Inferior parietal cortex (tissue), 1 donor: ENCODE measurements around the gene SDC3.

Experiments
- DNase-seq: peaks from one replicate; pipeline ENCODE4 v3.0.0-alpha.2; 2016; ENCODE audit errors: extremely low spot score

SDC3 gene

DNA sequence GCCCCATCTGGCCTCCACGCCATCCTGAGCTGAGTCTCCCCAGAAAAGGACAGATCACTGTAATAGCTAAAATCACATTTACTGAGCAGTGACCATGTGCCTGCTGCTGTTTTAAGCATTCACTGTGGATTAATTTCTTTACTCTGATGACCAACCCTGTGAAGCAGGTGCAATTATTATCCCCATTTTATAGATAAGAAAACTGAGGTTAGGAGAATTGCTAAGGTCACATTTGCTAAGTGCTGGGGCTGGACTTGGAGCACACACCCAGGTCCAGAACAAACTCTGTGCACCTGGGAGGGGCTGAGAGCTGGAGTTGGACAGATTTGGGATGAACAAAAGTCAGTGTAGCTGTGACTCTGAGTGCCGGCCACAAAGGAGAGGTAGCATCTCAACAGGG, 58.0 kb downstream of the SDC3 start:
- DNase-seq: no peak

DNA sequence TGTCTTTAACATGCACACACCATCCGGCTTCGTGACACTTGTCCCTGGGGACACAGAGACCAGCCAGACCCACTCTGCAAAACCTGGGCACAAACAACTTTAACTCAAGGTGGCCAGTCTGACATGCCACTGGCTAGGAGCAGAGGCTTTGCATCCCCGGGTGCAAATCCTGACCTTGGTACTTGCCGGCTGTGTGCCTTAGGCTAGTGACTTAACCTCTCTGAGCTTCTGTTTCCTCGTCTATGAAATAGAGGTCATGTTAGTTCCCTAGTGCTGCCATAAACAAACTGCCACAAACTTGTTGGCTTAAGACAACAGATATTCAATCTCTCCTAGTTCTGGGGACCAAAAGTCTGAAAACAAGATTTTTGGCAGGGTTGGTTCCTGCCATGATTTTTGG, 60.4 kb downstream of the SDC3 start:
- DNase-seq: no peak

DNA sequence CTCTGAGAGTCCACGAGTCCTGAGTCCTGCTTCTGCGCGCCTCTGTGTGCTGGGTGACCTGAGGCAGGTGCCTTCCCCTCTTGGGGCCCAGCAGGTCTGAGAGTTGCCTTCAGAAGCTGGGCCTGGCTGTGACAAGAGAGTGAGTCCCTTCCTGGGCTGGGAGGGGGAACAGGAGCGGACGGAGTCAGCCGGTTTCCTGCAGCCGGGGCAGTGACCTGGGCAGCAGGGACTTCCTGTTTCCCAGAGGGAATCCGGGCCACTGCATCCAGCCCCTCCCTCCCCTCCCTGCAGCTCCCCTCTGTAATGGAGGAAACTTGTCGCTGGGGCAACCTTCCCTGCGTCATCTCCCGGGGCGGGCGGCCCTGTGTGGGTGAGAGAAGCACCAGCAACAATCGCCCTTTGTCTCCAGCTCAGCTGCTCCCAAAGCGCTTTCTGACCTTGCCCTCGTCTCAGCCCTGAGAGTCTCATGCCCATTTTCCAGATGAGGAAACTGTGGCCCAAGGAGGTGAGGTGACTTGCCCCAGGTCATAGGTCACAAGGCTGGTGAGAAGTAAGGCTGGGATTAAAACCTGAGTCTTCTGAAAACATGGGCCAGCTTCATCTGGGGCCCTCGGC, 61.1 kb downstream of the SDC3 start:
- no peak for DNase-seq

DNA sequence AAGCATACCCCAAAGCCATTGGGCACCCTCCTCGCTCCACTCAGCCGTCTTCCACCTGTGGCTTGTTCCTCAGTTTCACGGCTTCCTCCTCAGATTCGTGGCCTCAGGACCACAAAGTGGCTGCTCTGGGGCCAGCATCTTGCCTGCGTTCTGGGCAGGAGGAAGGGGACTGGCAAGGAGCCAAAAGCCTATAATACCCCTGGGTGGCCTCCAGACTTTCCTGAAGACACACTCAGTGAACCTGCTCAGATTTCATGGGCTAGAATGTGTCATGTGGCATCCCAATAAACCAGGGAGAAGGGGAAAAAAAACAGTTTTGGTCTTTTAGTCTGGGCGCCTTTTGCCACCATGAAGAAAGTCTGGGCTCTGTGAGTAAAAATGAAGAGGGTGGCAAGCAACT, 62.0 kb downstream of the SDC3 start:
- DNase-seq: no peak

DNA sequence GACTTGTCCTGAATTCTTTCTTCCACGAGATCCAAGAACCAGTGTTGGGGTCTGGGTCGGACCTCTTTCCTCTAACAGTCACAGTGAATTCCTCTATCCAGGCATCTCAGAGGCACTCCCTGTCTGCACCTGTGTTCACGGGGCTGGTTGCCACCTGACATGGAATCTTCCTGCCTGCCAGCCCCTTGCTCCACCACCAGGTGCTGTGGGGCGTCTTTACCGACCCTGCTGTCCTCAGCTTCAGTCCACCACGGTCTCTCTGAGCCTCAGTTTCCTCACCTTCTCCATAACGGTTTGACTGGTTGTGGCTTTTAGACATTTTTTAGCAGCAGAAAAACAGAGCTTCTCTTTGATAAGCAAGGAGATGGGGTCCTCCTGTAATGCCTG, 62.7 kb downstream of the SDC3 start:
- no peak for DNase-seq

DNA sequence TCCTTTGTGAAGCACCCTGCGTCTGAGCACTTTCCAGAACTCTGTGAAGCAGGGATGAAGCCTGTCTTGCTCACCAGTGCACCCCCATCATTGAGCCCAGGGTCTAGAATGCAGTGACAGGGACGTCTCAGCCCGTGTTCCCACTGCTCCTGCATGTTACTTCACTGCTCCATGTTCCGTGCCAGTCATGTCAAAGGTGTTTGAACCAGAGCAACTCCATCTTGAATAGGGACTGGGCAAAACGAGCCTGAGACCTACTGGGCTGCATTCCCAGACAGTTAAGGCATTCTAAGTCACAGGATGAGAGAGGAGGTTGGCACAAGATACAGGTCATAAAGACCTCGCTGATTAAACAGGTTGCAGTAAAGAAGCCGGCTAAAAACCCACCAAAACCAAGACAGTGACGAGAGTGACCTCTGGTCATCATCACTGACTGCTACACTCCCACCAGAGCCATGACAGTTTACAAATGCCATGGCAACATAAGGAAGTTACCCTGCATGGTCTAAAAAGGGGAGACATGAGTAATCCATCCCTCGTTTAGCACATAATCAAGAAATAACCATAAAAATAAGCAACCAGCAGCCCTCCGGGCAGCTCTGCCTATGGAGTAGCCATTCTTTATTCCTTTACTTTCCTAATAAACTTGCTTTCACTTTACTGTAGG, 63.2 kb downstream of the SDC3 start:
- DNase-seq: no peak

DNA sequence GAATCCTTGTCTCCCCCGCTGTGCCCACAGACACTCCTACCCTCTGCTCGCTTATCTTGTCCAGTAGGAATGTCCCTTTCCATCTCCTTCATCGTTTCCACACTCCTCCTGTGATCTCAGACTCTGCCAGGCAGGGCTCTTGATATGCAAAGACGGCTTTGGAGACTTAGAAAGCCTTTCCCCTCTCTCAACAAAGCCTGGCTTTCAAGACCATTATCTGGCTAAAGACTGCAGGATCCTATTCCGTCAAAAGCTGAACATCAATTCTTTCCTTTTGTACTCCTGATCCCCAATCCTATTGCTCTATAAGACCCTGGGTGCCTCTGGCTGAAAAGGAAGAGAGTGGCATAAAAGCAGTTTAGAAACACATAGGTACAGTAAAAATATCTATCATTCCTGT, 63.9 kb downstream of the SDC3 start:
- no peak for DNase-seq

DNA sequence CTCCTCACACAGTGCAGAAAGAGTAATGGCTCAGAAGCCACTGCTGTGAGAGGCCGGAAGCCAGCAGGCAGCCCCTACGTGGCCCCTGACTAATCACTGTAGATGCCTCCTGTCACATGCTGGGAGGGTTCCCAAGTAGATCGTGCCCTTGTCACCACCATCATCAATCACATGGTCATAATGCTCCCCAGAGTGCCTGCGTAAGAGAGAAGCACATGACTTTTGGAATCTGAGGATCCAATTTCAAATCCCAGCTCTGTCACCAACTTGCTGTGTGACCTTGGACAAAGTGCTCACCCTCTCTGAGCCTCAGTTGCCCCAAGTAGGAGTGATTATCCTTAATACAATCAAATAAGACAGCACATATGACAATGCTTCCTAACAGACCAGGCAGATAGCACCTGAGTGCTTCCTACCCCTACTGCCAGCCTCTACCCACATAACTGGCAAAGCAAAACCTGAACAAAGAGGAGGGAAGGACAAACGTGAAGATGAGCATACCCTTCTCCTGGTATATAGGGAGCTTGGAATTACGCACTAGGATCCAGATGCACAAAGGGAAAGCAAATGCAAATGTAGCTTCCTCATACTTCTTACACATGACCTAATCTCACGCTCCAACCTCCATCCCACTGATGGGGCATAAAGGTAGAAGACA, 65.7 kb downstream of the SDC3 start:
- DNase-seq: no peak

DNA sequence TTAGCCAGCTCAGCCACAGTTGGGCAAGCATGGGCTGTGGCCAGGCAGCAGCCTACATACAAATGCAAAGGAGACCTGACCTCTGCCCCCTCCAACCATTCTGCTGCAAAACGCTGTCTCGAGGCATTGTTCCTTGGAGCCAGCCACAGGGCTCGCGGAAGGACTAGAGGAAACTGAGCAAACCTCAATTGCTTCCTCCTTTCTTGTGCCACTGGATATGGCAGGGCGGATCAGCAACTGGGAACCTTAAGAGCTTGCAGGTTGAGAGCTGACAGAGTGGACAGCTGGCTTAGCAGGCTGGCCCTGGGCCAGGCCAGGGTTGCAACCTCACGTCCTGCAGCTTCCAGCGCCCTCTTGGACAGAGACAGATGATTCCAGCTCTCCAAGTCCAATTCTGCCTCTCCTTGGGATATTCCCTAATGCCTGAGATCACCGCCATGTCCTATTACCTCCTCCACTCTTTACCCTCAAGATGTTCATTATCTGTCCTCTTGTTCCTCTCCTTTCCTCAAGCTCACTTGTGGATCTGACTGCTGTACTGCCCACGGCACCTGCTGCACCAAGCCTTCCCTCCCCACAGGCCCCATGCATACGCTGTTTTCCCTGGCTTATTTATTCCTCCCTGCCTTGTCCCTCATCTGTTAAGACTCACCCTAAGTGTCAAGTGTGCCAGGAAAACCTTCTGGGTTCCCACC, 67.5 kb downstream of the SDC3 start:
- DNase-seq: no peak

DNA sequence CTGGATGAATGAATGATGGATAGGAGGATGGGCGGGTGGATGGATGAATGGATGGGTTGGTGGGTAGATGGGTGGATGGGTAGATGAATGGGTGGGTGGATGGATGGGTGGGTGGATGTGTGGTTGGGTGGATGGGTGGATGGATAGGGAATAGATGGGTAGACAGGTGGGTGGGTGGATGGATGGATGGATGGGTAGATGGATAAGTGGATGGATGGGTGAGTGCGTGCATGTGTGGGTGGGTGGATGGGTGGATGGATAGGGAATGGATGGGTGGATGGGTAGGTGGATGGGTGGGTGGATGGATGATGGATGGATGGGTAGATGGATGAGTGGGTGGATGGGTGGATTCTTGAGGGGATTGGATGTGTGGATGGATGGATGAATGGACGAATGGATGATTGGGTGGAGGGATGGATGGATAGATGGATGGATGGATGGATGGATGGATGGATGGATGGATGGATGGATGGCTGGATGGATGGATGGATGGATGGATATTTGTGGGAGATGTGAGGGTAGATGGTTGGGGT, 68.7 kb downstream of the SDC3 start:
- DNase-seq: no peak

DNA sequence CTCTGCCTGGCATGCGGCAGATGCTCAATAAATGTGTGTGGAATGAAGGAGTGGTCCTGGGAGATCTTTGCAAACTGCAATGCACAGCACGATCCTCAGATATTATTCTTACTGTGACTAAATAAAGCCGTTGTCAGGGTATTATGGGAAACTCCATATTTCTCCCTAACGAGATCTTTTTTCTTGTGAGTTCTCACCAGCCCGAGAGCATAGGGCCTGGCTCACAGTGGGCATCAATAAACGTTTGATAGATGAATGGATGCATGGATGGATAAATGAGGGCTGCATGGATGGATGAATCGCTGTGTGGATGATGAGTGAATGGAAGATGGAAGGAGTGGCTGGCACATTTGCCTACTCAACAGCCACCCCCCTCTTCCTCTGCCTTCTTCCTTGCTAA, 69.6 kb downstream of the SDC3 start:
- DNase-seq: no peak

DNA sequence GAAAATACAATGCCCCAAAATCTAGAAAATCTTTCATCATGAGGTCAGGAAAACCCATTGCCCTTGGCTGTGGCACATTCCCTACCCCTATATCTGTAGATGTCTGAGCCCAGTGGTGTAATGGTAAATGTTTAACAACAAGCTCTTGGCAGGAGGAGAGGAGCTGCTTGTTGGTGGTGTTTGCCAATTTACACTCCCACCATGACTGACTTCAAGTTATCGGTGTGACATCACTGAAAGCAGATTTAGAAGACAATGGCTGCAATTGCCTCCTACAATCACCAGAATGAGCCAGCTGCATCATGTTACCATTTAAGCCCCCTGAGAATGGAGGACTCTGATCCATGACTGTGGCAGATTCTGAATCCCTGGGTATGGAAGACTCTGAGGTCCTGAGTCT, 70.9 kb downstream of the SDC3 start:
- no peak for DNase-seq

DNA sequence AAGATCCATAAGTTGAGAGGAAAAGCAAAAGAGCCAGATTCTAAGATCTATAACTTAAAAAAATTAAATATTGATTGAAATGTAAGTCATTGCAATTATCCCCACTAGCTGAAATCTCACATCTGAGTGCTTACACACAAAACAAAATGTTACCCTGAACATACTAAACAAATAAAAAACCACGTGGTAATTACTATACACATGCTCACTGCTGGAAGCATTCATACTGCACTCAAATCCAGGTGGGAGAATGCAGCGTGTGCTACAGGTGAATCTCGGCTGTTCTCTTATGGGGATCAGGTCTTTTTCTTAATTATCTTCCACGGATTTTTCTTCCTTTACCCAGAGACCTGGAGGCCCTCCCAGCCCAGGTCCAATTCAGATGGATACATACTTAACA, 74.3 kb downstream of the SDC3 start:
- DNase-seq: no peak

DNA sequence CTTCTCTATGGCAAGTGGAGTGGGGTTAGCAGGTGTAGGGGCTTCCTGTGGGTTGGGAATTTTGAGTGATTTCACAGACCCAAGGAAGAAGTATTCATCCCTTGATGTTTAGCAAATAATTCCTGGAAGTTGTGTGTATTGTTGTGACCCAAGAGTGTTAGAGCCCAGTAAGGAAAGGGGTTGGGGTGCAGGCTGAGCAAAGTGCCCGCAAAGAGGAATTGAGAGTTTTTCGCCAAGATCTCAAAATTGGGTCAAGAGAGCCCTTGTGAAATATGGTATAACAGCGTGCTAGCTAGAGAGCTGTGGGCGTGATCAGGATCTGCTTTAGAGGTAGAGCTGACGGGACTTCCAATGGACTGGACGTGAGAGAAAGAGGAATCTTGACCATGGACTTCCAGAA, 78.0 kb downstream of the SDC3 start:
- DNase-seq: no peak

DNA sequence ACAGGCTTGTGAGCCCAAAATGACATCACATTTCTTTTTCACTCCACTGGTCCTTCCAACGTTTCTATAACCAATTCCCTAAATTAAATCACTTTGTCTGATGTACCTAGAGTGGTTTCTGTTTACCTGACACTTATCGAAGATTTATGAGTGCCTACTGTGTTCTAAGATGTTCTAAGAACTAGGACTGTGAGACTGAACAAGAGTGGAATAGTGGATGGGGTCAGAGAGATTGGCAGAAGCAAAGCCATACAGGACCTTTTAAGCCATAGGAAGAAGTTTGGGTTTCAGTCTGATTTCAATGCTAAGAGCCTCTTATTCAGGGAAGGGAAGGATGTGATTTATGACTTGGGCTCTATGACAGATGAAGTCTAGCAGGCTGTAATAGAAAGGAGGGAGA, 78.7 kb downstream of the SDC3 start:
- no peak for DNase-seq

DNA sequence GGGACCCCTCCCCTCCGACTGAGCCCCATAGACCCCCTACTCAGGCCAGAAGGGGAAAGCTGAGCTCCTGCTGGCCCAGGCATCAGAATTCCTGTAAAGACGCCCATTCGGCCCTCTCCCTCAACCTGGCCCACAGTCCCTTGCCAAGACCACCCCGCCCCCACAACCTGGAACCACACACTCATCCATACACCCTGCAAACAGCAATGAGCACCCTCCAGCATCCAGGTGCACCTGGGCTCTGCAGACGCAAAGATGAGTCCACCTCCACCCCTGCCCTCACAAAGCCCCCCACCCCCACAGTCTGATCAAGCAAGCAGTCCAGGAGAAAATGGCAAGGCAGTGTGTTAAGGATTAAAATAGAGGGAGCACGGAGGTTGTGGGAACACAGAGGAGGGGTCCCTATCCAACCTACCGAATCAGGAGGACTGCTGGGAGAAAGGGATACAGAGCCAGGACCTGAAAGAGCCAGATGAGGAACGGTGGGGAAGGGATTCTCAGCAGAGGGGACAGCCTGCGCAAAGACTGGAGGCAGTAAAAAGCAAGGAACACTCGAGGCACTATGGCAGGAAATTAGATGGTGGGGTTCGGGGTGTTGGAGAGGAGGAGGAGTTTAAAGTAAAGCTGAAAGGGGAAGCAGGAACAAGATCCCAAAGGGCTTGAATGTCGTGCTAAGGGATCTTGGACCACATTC, 83.7 kb downstream of the SDC3 start:
- DNase-seq: no peak

DNA sequence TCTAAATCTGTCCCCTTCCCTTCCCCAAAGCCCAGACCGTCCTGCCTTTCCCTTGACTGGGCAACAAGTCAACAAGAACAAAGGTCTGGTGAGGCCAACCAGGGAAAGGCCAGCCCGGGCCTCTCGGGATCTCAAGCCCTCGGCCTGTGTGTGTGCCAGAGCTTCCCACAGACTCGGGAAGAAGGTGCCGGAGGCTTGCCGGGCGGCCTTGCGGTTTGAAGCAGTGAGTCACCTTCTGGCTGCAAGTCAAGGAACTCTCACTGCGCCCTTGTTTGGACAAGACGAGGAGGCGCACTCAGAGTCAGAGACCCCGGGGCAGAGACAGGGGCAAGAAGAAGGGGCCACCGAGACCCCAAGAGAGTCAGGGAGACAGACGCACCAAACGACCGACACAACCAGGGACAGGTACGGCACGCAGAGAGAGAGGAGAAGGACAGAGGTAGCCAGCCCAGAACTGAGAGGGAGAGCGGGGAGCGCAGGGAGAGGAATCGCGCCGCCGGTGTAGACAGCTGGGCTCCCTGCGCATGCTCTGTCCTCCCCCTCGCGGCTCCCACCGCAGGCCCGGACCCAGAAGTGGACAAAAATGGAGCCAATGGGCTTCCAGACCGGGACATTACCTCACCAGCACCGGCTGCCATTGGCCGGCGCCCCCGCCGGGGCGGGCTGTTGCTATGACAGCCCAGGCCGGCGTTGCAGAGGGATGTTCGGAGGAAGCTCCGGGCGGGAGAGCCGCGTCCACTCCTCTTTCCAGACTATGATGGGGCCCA, 84.4 kb downstream of the SDC3 start:
- peak; percentile 97 for DNase-seq

DNA sequence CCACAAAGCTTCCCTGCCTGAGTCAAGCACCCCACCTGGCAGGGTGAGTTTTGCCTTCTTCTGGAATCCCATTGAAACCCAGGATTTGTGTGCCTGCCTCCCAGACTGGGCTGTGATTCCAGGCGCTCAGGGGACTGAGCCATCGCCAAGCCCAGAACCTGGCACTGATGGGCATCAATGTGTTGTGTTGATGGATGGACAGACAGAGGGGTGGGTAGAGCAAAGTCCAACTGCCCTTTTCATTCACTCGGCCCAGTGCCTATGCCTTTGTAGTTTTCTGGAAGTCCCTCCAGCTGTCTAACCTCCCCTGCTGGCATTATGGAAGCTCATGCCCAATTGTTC, 85.0 kb downstream of the SDC3 start:
- no peak for DNase-seq

DNA sequence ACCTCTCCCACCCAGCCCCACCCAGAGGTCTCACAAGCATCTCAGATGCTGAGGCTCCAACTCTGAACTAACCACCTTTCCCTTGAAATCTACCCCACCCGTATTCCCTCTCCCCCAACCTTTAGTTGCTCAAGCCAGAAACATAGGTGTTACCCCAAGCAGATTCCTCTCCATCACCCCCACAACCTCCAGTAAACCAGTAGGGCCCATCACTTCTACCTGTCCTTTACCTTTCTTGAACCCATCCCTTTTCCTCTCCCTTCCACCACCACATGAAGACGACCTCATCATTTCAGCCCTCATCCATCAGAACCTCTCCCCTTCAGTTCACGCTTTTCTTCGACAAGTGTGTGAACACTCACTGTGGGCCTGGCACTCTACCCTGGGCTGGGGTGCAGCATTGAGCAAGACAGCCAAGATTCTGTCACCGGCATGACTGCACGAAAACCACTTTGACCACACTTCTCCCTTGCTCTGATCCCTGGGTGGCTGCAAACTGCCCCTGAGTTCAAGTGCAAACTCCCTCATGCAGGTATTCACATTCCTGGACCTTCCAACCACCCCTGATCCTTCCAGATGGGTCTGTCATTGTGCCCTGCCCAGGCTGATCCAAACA, 85.5 kb downstream of the SDC3 start:
- DNase-seq: no peak

DNA sequence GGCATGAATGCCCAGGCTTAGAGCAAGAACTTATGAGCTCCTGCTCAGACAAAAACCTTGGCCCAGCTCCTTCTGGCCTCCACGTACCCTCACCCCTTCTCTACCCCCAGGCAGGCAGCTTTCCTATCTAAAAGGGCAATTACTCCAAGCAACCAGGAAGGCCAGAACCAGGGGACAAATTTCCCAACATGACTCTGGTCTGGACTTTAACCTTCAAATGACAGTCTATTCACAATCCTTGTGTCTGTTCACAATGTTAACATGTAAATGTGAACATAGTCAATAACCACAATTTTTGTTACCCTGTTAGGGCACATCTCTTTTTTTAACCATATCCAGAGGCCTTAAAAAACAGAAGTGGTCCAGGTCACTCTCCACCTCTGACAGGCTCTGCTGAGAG, 86.6 kb downstream of the SDC3 start:
- no peak for DNase-seq

DNA sequence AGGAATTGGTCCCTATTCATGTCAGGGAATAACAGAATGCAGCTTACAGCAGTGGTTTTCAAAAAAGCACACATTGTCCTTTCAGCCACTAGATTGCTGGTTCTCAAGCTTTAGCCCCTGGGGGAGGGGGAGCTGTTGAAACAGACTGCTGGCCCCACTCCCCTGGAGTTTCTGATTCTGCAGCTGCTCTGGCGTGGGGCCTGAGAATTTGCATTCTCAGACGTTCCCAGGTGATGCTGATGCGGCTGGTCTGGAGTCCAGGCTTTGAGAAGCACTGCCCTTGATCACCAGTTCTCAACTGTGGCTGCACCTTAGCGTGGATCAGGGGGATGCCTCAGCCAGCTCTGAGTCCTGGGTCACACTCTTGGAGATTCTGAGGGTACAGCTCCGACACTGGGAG, 88.3 kb downstream of the SDC3 start:
- DNase-seq: no peak
